NCI-H187 (cell line): ENCODE results near the gene PRXL2A.
"Not testable (repeated sequence)": the region's sequence is repeated elsewhere in the genome, so short reads cannot be mapped to it uniquely, and the experiment has no call there.

Source experiments
- DNase-seq, 2 experiments: peaks; one replicate each; lab custom pipeline; 2025; lab: John Stamatoyannopoulos, UW

The PRXL2A gene

GRCh38 chr10:80474941-80475340 is 66.6 kb downstream of the PRXL2A start:
- no peak for DNase-seq

GRCh38 chr10:80475641-80476040 is 67.3 kb downstream of the PRXL2A start:
- not testable (repeated sequence) for DNase-seq

- no peak for DNase-seq
Observed at GRCh38 chr10:80476685-80477084, 68.3 kb downstream of the PRXL2A start.

GRCh38 chr10:80477813-80478212 is 69.5 kb downstream of the PRXL2A start:
- no peak for DNase-seq

GRCh38 chr10:80480373-80480772 is 72.0 kb downstream of the PRXL2A start:
- not testable (repeated sequence) for DNase-seq

GRCh38 chr10:80480852-80481251 is 72.5 kb downstream of the PRXL2A start:
- DNase-seq, result no peak

GRCh38 chr10:80484243-80484642 is 75.9 kb downstream of the PRXL2A start:
- no peak for DNase-seq

- DNase-seq, result no peak
Observed at GRCh38 chr10:80484676-80485075, 76.3 kb downstream of the PRXL2A start.

- DNase-seq, result no peak
Observed at GRCh38 chr10:80485076-80485945, 77.0 kb downstream of the PRXL2A start.

GRCh38 chr10:80485946-80486764 is 77.8 kb downstream of the PRXL2A start:
- DNase-seq, result no peak
